HUES64 (cell line): ENCODE measurements around the gene MRM2.

Source experiments
- H3K27ac ChIP-seq: 2 replicates; pipeline ENCODE4 v1.7.0; 2013; ENCODE audit warnings: low read depth, low read length, inconsistent platforms
- H3K27me3 ChIP-seq: 2 replicates; pipeline ENCODE4 v1.6.1; 2013; ENCODE audit warnings: mild to moderate bottlenecking, low read length; ENCODE audit not compliant: insufficient read depth
- H3K36me3 ChIP-seq: 2 replicates; pipeline ENCODE4 v1.6.1; 2013; ENCODE audit warnings: mild to moderate bottlenecking, low read length; ENCODE audit not compliant: insufficient read depth
- H3K4me1 ChIP-seq: 2 replicates; pipeline ENCODE4 v1.6.1; 2013; ENCODE audit warnings: mild to moderate bottlenecking, low read length, moderate library complexity; ENCODE audit not compliant: insufficient read depth
- H3K4me3 ChIP-seq: 2 replicates; pipeline ENCODE4 v1.5.1; 2013; ENCODE audit warnings: mild to moderate bottlenecking, low read length, moderate library complexity
- H3K9ac ChIP-seq: 2 replicates; pipeline ENCODE4 v1.6.1; 2013; ENCODE audit warnings: mild to moderate bottlenecking, low read depth, low read length
- H3K9me3 ChIP-seq: 2 replicates; pipeline ENCODE4 v1.6.1; 2013; ENCODE audit warnings: low read depth, low read length; ENCODE audit not compliant: insufficient read depth
- WGBS: fragments of 150-250, 120-280 bp; methylation state at CpG from one replicate; pipeline ENCODE4 v1.1.7; 2013; ENCODE audit warnings: missing lambda C conversion rate; 5-methylcytosine and 5-hydroxymethylcytosine counted together

The MRM2 gene

GRCh38 chr7:2229467-2229866 is 12.5 kb downstream of the MRM2 start:
- H3K4me3 ChIP-seq: no peak overlapping the region
- H3K9me3 ChIP-seq: no peaks in the 10 kb centered on the region
- H3K9ac ChIP-seq: no peak overlapping the region
- no peak overlapping the region for H3K27ac ChIP-seq
- H3K27me3 ChIP-seq: no peaks in the 10 kb centered on the region
- H3K4me1 ChIP-seq: 0 out of 2 replicates have a peak, but pooled peaks cover 5% of the 10 kb centered on the region
- H3K36me3 ChIP-seq: peaks cover 63% of the 10 kb centered on the region
- 93% methylated on average over 7 of the region's 7 CpGs for WGBS

GRCh38 chr7:2228921-2229320 is 13.1 kb downstream of the MRM2 start:
- peaks cover 64% of the 10 kb centered on the region for H3K36me3 ChIP-seq
- no peaks in the 10 kb centered on the region for H3K9me3 ChIP-seq
- H3K27ac ChIP-seq: no peak overlapping the region
- H3K9ac ChIP-seq: no peak overlapping the region
- H3K27me3 ChIP-seq: no peaks in the 10 kb centered on the region
- WGBS: 95% methylated on average over 8 of the region's 8 CpGs
- H3K4me1 ChIP-seq: 0 out of 2 replicates have a peak, but pooled peaks cover 5% of the 10 kb centered on the region
- H3K4me3 ChIP-seq: no peak overlapping the region

- Histone ChIP-seq H3K36me3 (peaks cover 75% of the 10 kb centered on the region), H3K9me3 (no peaks in the 10 kb centered on the region), H3K27ac (no peak overlapping the region), H3K27me3 (no peaks in the 10 kb centered on the region), H3K4me1 (0 out of 2 replicates have a peak, but pooled peaks cover 5% of the 10 kb centered on the region), H3K4me3 (no peak overlapping the region), H3K9ac (no peak overlapping the region)
- 92% methylated on average over 15 of the region's 15 CpGs for WGBS
Observed at GRCh38 chr7:2227699-2228098, 14.3 kb downstream of the MRM2 start.

- Histone ChIP-seq H3K27me3 (no peaks in the 10 kb centered on the region), H3K9me3 (no peaks in the 10 kb centered on the region), H3K9ac (no peak overlapping the region), H3K27ac (no peak overlapping the region), H3K36me3 (peaks cover 89% of the 10 kb centered on the region), H3K4me1 (no peaks in the 10 kb centered on the region), H3K4me3 (no peak overlapping the region)
- 94% methylated on average over 13 of the region's 13 CpGs for WGBS
Observed at GRCh38 chr7:2225830-2226229, 16.2 kb downstream of the MRM2 start.

- Histone ChIP-seq H3K27me3 (no peaks in the 10 kb centered on the region), H3K9me3 (no peaks in the 10 kb centered on the region), H3K36me3 (peaks cover 90% of the 10 kb centered on the region), H3K9ac (no peak overlapping the region), H3K4me1 (no peaks in the 10 kb centered on the region), H3K4me3 (no peak overlapping the region), H3K27ac (no peak overlapping the region)
- WGBS: 94% methylated on average over 14 of the region's 14 CpGs
Observed at GRCh38 chr7:2225336-2225735, 16.7 kb downstream of the MRM2 start.

GRCh38 chr7:2224934-2225333 is 17.1 kb downstream of the MRM2 start:
- Histone ChIP-seq H3K36me3 (peaks cover 89% of the 10 kb centered on the region), H3K27ac (no peak overlapping the region)

GRCh38 chr7:2224491-2224928 is 17.5 kb downstream of the MRM2 start:
- H3K9ac ChIP-seq: no peak overlapping the region
- H3K27me3 ChIP-seq: no peaks in the 10 kb centered on the region
- no peak overlapping the region for H3K27ac ChIP-seq
- whole genome bisulfite sequencing: 94% methylated on average over 13 of the region's 13 CpGs
- no peaks in the 10 kb centered on the region for H3K4me1 ChIP-seq
- H3K36me3 ChIP-seq: peaks cover 87% of the 10 kb centered on the region
- H3K9me3 ChIP-seq: no peaks in the 10 kb centered on the region
- H3K4me3 ChIP-seq: no peak overlapping the region

More at GRCh38 chr7:2224934-2225333, 17.1 kb downstream of the MRM2 start:
- 97% methylated on average over 4 of the region's 4 CpGs for WGBS
- no peaks in the 10 kb centered on the region for H3K4me1 ChIP-seq
- no peaks in the 10 kb centered on the region for H3K27me3 ChIP-seq
- no peak overlapping the region for H3K4me3 ChIP-seq
- no peaks in the 10 kb centered on the region for H3K9me3 ChIP-seq
- no peak overlapping the region for H3K9ac ChIP-seq

GRCh38 chr7:2223321-2223720 is 18.7 kb downstream of the MRM2 start:
- no peak overlapping the region for H3K4me3 ChIP-seq
- H3K36me3 ChIP-seq: peaks cover 85% of the 10 kb centered on the region
- no peaks in the 10 kb centered on the region for H3K4me1 ChIP-seq
- no peaks in the 10 kb centered on the region for H3K27me3 ChIP-seq
- WGBS: 95% methylated on average over 17 of the region's 17 CpGs
- no peaks in the 10 kb centered on the region for H3K9me3 ChIP-seq
- no peak overlapping the region for H3K9ac ChIP-seq
- no peak overlapping the region for H3K27ac ChIP-seq

GRCh38 chr7:2222516-2222915 is 19.5 kb downstream of the MRM2 start:
- Histone ChIP-seq H3K9me3 (no peaks in the 10 kb centered on the region), H3K9ac (no peak overlapping the region), H3K36me3 (peaks cover 84% of the 10 kb centered on the region), H3K27me3 (no peaks in the 10 kb centered on the region), H3K4me3 (no peak overlapping the region), H3K27ac (no peak overlapping the region), H3K4me1 (no peaks in the 10 kb centered on the region)
- WGBS: 94% methylated on average over 22 of the region's 22 CpGs

GRCh38 chr7:2220954-2221353 is 21.1 kb downstream of the MRM2 start:
- Histone ChIP-seq H3K4me3 (no peak overlapping the region), H3K9ac (no peak overlapping the region; the same call in 1 of the 2 replicates), H3K9me3 (no peaks in the 10 kb centered on the region), H3K27ac (no peak overlapping the region), H3K27me3 (no peaks in the 10 kb centered on the region), H3K4me1 (no peaks in the 10 kb centered on the region), H3K36me3 (peaks cover 85% of the 10 kb centered on the region)
- 89% methylated on average over 17 of the region's 17 CpGs for WGBS

GRCh38 chr7:2220506-2220905 is 21.5 kb downstream of the MRM2 start:
- Histone ChIP-seq H3K36me3 (peaks cover 85% of the 10 kb centered on the region), H3K27ac (no peak overlapping the region), H3K4me1 (no peaks in the 10 kb centered on the region), H3K9me3 (no peaks in the 10 kb centered on the region), H3K9ac (no peak overlapping the region), H3K27me3 (no peaks in the 10 kb centered on the region), H3K4me3 (no peak overlapping the region)
- WGBS: 96% methylated on average over 16 of the region's 16 CpGs

- no peaks in the 10 kb centered on the region for H3K9me3 ChIP-seq
- no peaks in the 10 kb centered on the region for H3K27me3 ChIP-seq
- H3K9ac ChIP-seq: no peak overlapping the region
- H3K4me3 ChIP-seq: no peak overlapping the region
- H3K36me3 ChIP-seq: peaks cover 83% of the 10 kb centered on the region
- no peak overlapping the region for H3K27ac ChIP-seq
- H3K4me1 ChIP-seq: no peaks in the 10 kb centered on the region
- 96% methylated on average over 19 of the region's 19 CpGs for WGBS
Observed at GRCh38 chr7:2220030-2220429, 22.0 kb downstream of the MRM2 start.
